ENCODE data around the gene DKK3. TPM values are rescaled to one million over a fixed set of nuclear protein-coding genes. Genes with fewer than 3 reads are reported as not detected.

The DKK3 gene
- total RNA-seq, 1 experiment from 2014 or later = 14.6 TPM

- BruUV-seq (replicated peaks) = no TSS peak
- Mint-ChIP-seq H3K27me3 (ENCODE audit: unreplicated experiment) (no peaks in the 10 kb centered on the region), H3K9me3 (ENCODE audit: low read depth, unreplicated experiment) (no peaks in the 10 kb centered on the region), H3K4me1 (ENCODE audit: low read depth, unreplicated experiment) (peaks cover 30% of the 10 kb centered on the region), H3K36me3 (ENCODE audit: insufficient read depth, unreplicated experiment) (no peaks in the 10 kb centered on the region), H3K27ac (ENCODE audit: unreplicated experiment) (no peak overlapping the region), H3K4me3 (ENCODE audit: low read depth, unreplicated experiment) (no peak overlapping the region)
- DNase-seq = no peak
- intact Hi-C loops (cut with micrococcal nuclease; ENCODE audit: unreplicated experiment) = no loop called here
- CTCF ChIA-PET = no interaction called here
- no peak for TF ChIP-seq CTCF (IDR thresholded peaks at IDR 0.05; ENCODE audit: unreplicated experiment)
These were observed 27.6 kb downstream of the DKK3 start for GRCh38 chr11:11980841-11981308.

- no peak overlapping the region for H3K27ac Mint-ChIP-seq (ENCODE audit: unreplicated experiment)
- no peak for TF ChIP-seq CTCF (IDR thresholded peaks at IDR 0.05; ENCODE audit: unreplicated experiment)
- H3K36me3 Mint-ChIP-seq (ENCODE audit: insufficient read depth, unreplicated experiment) = no peaks in the 10 kb centered on the region
- CTCF ChIA-PET = interaction anchor here (1.2 kb wide), 1 partner anchor 13 kb away, joined by 5 read pairs; no protein-coding TSS in a partner anchor
- no TSS peak for BruUV-seq (replicated peaks)
- peaks cover 30% of the 10 kb centered on the region for H3K4me1 Mint-ChIP-seq (ENCODE audit: low read depth, unreplicated experiment)
- H3K27me3 Mint-ChIP-seq (ENCODE audit: unreplicated experiment) = no peaks in the 10 kb centered on the region
- intact Hi-C loops (cut with micrococcal nuclease; ENCODE audit: unreplicated experiment) = no loop called here
- H3K9me3 Mint-ChIP-seq (ENCODE audit: low read depth, unreplicated experiment) = no peaks in the 10 kb centered on the region
- no peak overlapping the region for H3K4me3 Mint-ChIP-seq (ENCODE audit: low read depth, unreplicated experiment)
- no peak for DNase-seq
These were observed 28.2 kb downstream of the DKK3 start for GRCh38 chr11:11980200-11980599.

GRCh38 chr11:11979488-11980117 lies 28.8 kb downstream of the DKK3 start:
- H3K9me3 Mint-ChIP-seq (ENCODE audit: low read depth, unreplicated experiment) = no peaks in the 10 kb centered on the region
- intact Hi-C loops (cut with micrococcal nuclease; ENCODE audit: unreplicated experiment) = loop anchor here (10.0 kb wide), 1 partner anchor 45 kb away; no protein-coding TSS in a partner anchor

GRCh38 chr11:11978792-11979487 lies 29.5 kb downstream of the DKK3 start:
- no peak for DNase-seq
- Mint-ChIP-seq H3K27me3 (ENCODE audit: unreplicated experiment) (no peaks in the 10 kb centered on the region), H3K4me3 (ENCODE audit: low read depth, unreplicated experiment) (no peak overlapping the region), H3K27ac (ENCODE audit: unreplicated experiment) (no peak overlapping the region), H3K4me1 (ENCODE audit: low read depth, unreplicated experiment) (peaks cover 30% of the 10 kb centered on the region), H3K9me3 (ENCODE audit: low read depth, unreplicated experiment) (no peaks in the 10 kb centered on the region), H3K36me3 (ENCODE audit: insufficient read depth, unreplicated experiment) (no peaks in the 10 kb centered on the region)
- BruUV-seq (replicated peaks) = no TSS peak
- CTCF ChIA-PET = interaction anchor here (1.2 kb wide), 1 partner anchor 12 kb away, joined by 5 read pairs; no protein-coding TSS in a partner anchor
- intact Hi-C loops (cut with micrococcal nuclease; ENCODE audit: unreplicated experiment) = loop anchor here (10.0 kb wide), 1 partner anchor 46 kb away; no protein-coding TSS in a partner anchor
- no peak for TF ChIP-seq CTCF (IDR thresholded peaks at IDR 0.05; ENCODE audit: unreplicated experiment)

More at GRCh38 chr11:11979488-11980117, 28.8 kb downstream of the DKK3 start:
- no peaks in the 10 kb centered on the region for H3K27me3 Mint-ChIP-seq (ENCODE audit: unreplicated experiment)
- CTCF ChIA-PET = interaction anchor here (1.2 kb wide), 1 partner anchor 12 kb away, joined by 5 read pairs; no protein-coding TSS in a partner anchor
- H3K4me3 Mint-ChIP-seq (ENCODE audit: low read depth, unreplicated experiment) = no peak overlapping the region
- H3K27ac Mint-ChIP-seq (ENCODE audit: unreplicated experiment) = no peak overlapping the region
- DNase-seq = peak; percentile 13
- no TSS peak for BruUV-seq (replicated peaks)
- no peak for TF ChIP-seq CTCF (IDR thresholded peaks at IDR 0.05; ENCODE audit: unreplicated experiment)
- peaks cover 30% of the 10 kb centered on the region for H3K4me1 Mint-ChIP-seq (ENCODE audit: low read depth, unreplicated experiment)
- H3K36me3 Mint-ChIP-seq (ENCODE audit: insufficient read depth, unreplicated experiment) = no peaks in the 10 kb centered on the region

All from Calu3 (cell line).